GM18508 (cell line): ENCODE results near the gene MFSD6.
"Not testable (repeated sequence)": the region's sequence is repeated elsewhere in the genome, so short reads cannot be mapped to it uniquely, and the experiment has no call there.

Experiments used
- ATAC-seq: cut with Tn5 transposase; IDR thresholded peaks from one replicate; pipeline ENCODE4 v1.9.1; 2021; ENCODE audit warnings: moderate number of reproducible peaks; ENCODE audit not compliant: insufficient read depth, unreplicated experiment

Gene MFSD6

GRCh38 chr2:190458352-190459107 is 50.4 kb downstream of the MFSD6 start:
- no peak for ATAC-seq

GRCh38 chr2:190459881-190460280 is 51.7 kb downstream of the MFSD6 start:
- ATAC-seq: no peak

GRCh38 chr2:190460487-190460886 is 52.3 kb downstream of the MFSD6 start:
- no peak for ATAC-seq

GRCh38 chr2:190462181-190462580 is 54.0 kb downstream of the MFSD6 start:
- no peak for ATAC-seq

GRCh38 chr2:190462611-190463010 is 54.5 kb downstream of the MFSD6 start:
- no peak for ATAC-seq

GRCh38 chr2:190465060-190465459 is 56.9 kb downstream of the MFSD6 start:
- ATAC-seq: peak; percentile 45

- ATAC-seq: no peak
Measured at GRCh38 chr2:190466819-190467446, 58.8 kb downstream of the MFSD6 start.

- ATAC-seq: no peak
Measured at GRCh38 chr2:190467575-190468083, 59.5 kb downstream of the MFSD6 start.

GRCh38 chr2:190468354-190468753 is 60.2 kb downstream of the MFSD6 start:
- ATAC-seq: not testable (repeated sequence)

- ATAC-seq: no peak
Measured at GRCh38 chr2:190468814-190469569, 60.8 kb downstream of the MFSD6 start.

GRCh38 chr2:190469771-190470170 is 61.6 kb downstream of the MFSD6 start:
- ATAC-seq: no peak

- ATAC-seq: no peak
Measured at GRCh38 chr2:190470256-190470826, 62.2 kb downstream of the MFSD6 start.

- ATAC-seq: no peak
Measured at GRCh38 chr2:190477661-190478454, 69.7 kb downstream of the MFSD6 start.

GRCh38 chr2:190478572-190479195 is 70.5 kb downstream of the MFSD6 start:
- ATAC-seq: no peak

- no peak for ATAC-seq
Measured at GRCh38 chr2:190481339-190481738, 73.2 kb downstream of the MFSD6 start.

- no peak for ATAC-seq
Measured at GRCh38 chr2:190482451-190482850, 74.3 kb downstream of the MFSD6 start.

- no peak for ATAC-seq
Measured at GRCh38 chr2:190486037-190486623, 78.0 kb downstream of the MFSD6 start.

- ATAC-seq: no peak
Measured at GRCh38 chr2:190488516-190489233, 80.5 kb downstream of the MFSD6 start.
